IPS DF 19.7 (cell line): ENCODE measurements around the gene MDGA2.
"Not testable (repeated sequence)": the region's sequence is repeated elsewhere in the genome, so short reads cannot be mapped to it uniquely, and the experiment has no call there.

ENCODE experiments used
- DNase-seq: peaks from one replicate; pipeline ENCODE4 v3.0.0-alpha.2; 2013; ENCODE audit warnings: low read depth, low spot score

MDGA2 gene

GRCh38 chr14:47332939-47333338, 342.5 kb downstream of the MDGA2 start:
- no peak for DNase-seq

GRCh38 chr14:47332106-47332505, 343.3 kb downstream of the MDGA2 start:
- DNase-seq, result no peak

- DNase-seq, result no peak
Observed at GRCh38 chr14:47328376-47328775, 347.0 kb downstream of the MDGA2 start.

GRCh38 chr14:47327336-47327735, 348.1 kb downstream of the MDGA2 start:
- DNase-seq, result no peak

- DNase-seq, result no peak
Observed at GRCh38 chr14:47322751-47323150, 352.7 kb downstream of the MDGA2 start.

- no peak for DNase-seq
Observed at GRCh38 chr14:47302121-47302520, 373.3 kb downstream of the MDGA2 start.

- no peak for DNase-seq
Observed at GRCh38 chr14:47300796-47301195, 374.6 kb downstream of the MDGA2 start.

- DNase-seq, result no peak
Observed at GRCh38 chr14:47297374-47297773, 378.0 kb downstream of the MDGA2 start.

- DNase-seq, result no peak
Observed at GRCh38 chr14:47284283-47284682, 391.1 kb downstream of the MDGA2 start.

GRCh38 chr14:47281761-47282160, 393.6 kb downstream of the MDGA2 start:
- not testable (repeated sequence) for DNase-seq

- DNase-seq, result peak; percentile 45
Observed at GRCh38 chr14:47278233-47278842, 397.1 kb downstream of the MDGA2 start.

GRCh38 chr14:47277703-47278102, 397.7 kb downstream of the MDGA2 start:
- no peak for DNase-seq

GRCh38 chr14:47276931-47277330, 398.5 kb downstream of the MDGA2 start:
- no peak for DNase-seq

- DNase-seq, result no peak
Observed at GRCh38 chr14:47273939-47274338, 401.5 kb downstream of the MDGA2 start.

GRCh38 chr14:47270715-47271114, 404.7 kb downstream of the MDGA2 start:
- DNase-seq, result no peak

GRCh38 chr14:47269756-47270492, 405.5 kb downstream of the MDGA2 start:
- DNase-seq, result no peak

- DNase-seq, result no peak
Observed at GRCh38 chr14:47264842-47265241, 410.6 kb downstream of the MDGA2 start.

GRCh38 chr14:47262801-47263200, 412.6 kb downstream of the MDGA2 start:
- DNase-seq, result no peak

- no peak for DNase-seq
Observed at GRCh38 chr14:47261350-47261749, 414.1 kb downstream of the MDGA2 start.

- DNase-seq, result no peak
Observed at GRCh38 chr14:47259796-47260195, 415.6 kb downstream of the MDGA2 start.

- no peak for DNase-seq
Observed at GRCh38 chr14:47257013-47257412, 418.4 kb downstream of the MDGA2 start.

- DNase-seq, result no peak
Observed at GRCh38 chr14:47252802-47253201, 422.6 kb downstream of the MDGA2 start.

GRCh38 chr14:47246367-47246766, 429.0 kb downstream of the MDGA2 start:
- no peak for DNase-seq
